ENCODE measurements around the gene SHE. TPM values are rescaled to one million over a fixed set of nuclear protein-coding genes. Genes with fewer than 3 reads are reported as not detected.

The SHE gene
- total RNA-seq (10 to 100 TPM in 7 of 10 donors, 1 to 10 TPM in 3; 7.9 to 19.6 (median 12.5) TPM), polyA plus RNA-seq (10 to 100 TPM; 13.7 to 19.6 TPM)
- long read RNA-seq, donor 1, full-length matches to known transcripts, result 19 of 41 reads
- long read RNA-seq, donor 1, partial matches to known transcripts, result 11 of 41 reads
- long read RNA-seq, donor 1, other reads (novel, unspliced or antisense), result 11 of 41 reads
- long read RNA-seq, donor 2, full-length matches to known transcripts, result 18 of 37 reads
- long read RNA-seq, donor 2, partial matches to known transcripts, result 8 of 37 reads
- long read RNA-seq, donor 2, other reads (novel, unspliced or antisense), result 11 of 37 reads
- long read RNA-seq, donor 3, full-length matches to known transcripts, result 17 of 49 reads
- long read RNA-seq, donor 3, partial matches to known transcripts, result 8 of 49 reads
- long read RNA-seq, donor 3, other reads (novel, unspliced or antisense), result 24 of 49 reads

GRCh38 chr1:154502066-154502743 is at the start of gene SHE, which contains the start of gene TDRD10:
Gene SHE, minus strand, starts transcription at chr1:154502412. Its CDS starts 386 bp downstream, at chr1:154502026.
Gene TDRD10, plus strand, starts transcription at chr1:154502219. Its CDS starts 4,685 bp downstream, at chr1:154506904.
- H3K4me3 ChIP-seq, result peak within 1 kb of the TSS; percentile 48 to 79 (median 67)
- WGBS, 2 donors, result 2% methylated on average over 86 to 90 of the region's 90 CpGs
- peaks cover 0 to 13% (median 0%) of the 10 kb centered on the region in 11 donors for H3K9me3 ChIP-seq
- TF ChIP-seq CTCF (IDR thresholded peaks at IDR 0.05), result no peak
- ATAC-seq (peak; percentile 72 to 90 (median 80)), DNase-seq (peak; percentile 57 to 63)
- intact Hi-C loops (cut with DNase I), result no loop called here
- peak within 1 kb of the TSS; percentile 76 to 95 (median 89) for H3K27ac ChIP-seq
- peaks cover 0 to 22% (median 0%) of the 10 kb centered on the region in 9 donors for H3K36me3 ChIP-seq
- H3K4me1 ChIP-seq, result peaks cover 2 to 34% (median 14%) of the 10 kb centered on the region in 9 donors
- H3K27me3 ChIP-seq, result peaks cover 0 to 64% (median 27%) of the 10 kb centered on the region in 7 donors

GRCh38 chr1:154551474-154551873 is 49.3 kb upstream of the SHE start:
- no peak overlapping the region for H3K4me3 ChIP-seq
- no peak for TF ChIP-seq CTCF (IDR thresholded peaks at IDR 0.05)
- DNase-seq (no peak), ATAC-seq (no peak)
- WGBS, 2 donors, result 87 to 97% methylated on average over 4 of the region's 4 CpGs
- no peak overlapping the region for H3K27ac ChIP-seq
- no peaks in the 10 kb centered on the region for H3K9me3 ChIP-seq
- H3K27me3 ChIP-seq, result no peaks in the 10 kb centered on the region
- peaks cover 3 to 43% (median 31%) of the 10 kb centered on the region in 9 donors for H3K4me1 ChIP-seq
- H3K36me3 ChIP-seq, result peaks cover 0 to 88% (median 68%) of the 10 kb centered on the region in 9 donors
- intact Hi-C loops (cut with DNase I), result loop anchor here in 2 of 10 donors (5.0 to 10.0 kb wide), 3 partner anchors 114 to 533 kb away; partner anchors contain the start of genes AQP10 (in 1 of the 2) and ATP8B2 (in 1 of the 2)

DNA sequence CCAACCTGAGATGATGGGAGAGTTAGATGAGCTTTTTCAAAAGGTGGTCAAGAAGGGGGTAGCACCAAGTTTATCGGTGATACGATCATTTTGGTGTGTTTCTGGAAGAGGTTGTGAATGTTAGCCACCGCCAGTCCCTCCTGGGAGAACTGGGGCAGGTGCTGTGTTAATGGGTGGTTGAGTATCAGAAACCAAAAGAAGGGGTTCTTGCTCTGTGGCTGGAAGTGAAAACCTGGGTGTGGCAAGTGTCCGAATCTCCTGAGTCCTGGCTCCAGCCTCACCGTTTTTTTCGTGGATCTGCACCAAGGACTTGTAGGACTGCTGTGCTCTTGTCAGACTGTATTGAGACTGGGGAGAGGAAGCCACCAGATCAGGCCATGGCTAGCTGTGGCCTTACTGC is 48.4 kb upstream of the SHE start:
- Histone ChIP-seq H3K4me3 (no peak overlapping the region), H3K36me3 (peaks cover 0 to 87% (median 67%) of the 10 kb centered on the region in 9 donors), H3K9me3 (no peaks in the 10 kb centered on the region), H3K27ac (no peak overlapping the region), H3K27me3 (no peaks in the 10 kb centered on the region), H3K4me1 (peaks cover 0 to 35% (median 24%) of the 10 kb centered on the region in 9 donors)
- TF ChIP-seq CTCF (IDR thresholded peaks at IDR 0.05), result no peak
- DNase-seq, result no peak
- intact Hi-C loops (cut with DNase I), result loop anchor here in 2 of 10 donors (5.0 to 10.0 kb wide), 3 partner anchors 113 to 534 kb away; partner anchors contain the start of genes AQP10 (in 1 of the 2) and ATP8B2 (in 1 of the 2)
- 72 to 86% methylated on average over 6 of the region's 6 CpGs for WGBS, 2 donors
- no peak for ATAC-seq

DNA sequence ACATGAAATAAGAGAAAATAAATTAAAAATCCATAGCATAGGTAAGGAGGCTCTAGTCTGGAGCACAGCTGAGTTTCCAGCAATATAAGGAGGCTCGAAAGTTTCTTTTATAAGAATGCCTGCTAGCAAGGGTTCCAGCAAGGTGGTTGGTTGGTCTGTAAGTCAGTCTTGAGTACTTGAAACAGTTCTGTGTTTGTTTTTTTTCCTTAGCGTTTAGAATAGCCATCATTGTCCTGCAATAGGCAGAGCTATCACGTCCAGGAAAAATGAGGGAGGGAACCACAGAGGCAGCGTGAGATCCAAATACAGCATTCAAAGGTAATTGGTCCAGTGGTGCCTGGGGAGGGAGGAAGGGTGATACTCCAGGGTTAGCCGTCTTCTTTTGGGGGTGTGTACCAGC is 47.9 kb upstream of the SHE start:
- no peaks in the 10 kb centered on the region for H3K27me3 ChIP-seq
- peaks cover 0 to 81% (median 61%) of the 10 kb centered on the region in 9 donors for H3K36me3 ChIP-seq
- WGBS, 2 donors, result 50 to 58% methylated on average over 5 of the region's 5 CpGs
- H3K4me1 ChIP-seq, result peaks cover 0 to 34% (median 24%) of the 10 kb centered on the region in 9 donors
- no peak overlapping the region for H3K4me3 ChIP-seq
- DNase-seq (no peak), ATAC-seq (no peak)
- intact Hi-C loops (cut with DNase I), result loop anchor here in 2 of 10 donors (5.0 to 10.0 kb wide), 3 partner anchors 113 to 535 kb away; partner anchors contain the start of genes AQP10 (in 1 of the 2) and ATP8B2 (in 1 of the 2)
- no peak for TF ChIP-seq CTCF (IDR thresholded peaks at IDR 0.05)
- no peaks in the 10 kb centered on the region for H3K9me3 ChIP-seq
- no peak overlapping the region for H3K27ac ChIP-seq
